ENCODE data around the gene DLGAP4. TPM values are rescaled to one million over a fixed set of nuclear protein-coding genes. Genes with fewer than 3 reads are reported as not detected.

DLGAP4 gene
- total and polyA plus RNA-seq, 10 donors: 12.0 to 60.9 (median 45.9) TPM

DNA sequence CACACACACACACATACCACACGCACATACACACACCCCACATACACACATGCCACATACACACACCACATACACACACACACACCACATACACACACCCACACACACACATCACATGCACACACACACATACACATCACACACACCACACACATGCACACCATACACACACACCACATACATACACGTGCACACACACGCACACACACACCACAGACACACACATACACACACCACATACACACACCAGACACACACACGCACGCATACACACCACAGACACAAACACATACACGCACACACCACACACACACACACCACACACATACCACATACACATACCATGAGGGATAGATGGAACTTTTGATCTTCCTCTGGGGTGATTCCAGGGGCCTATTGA is 90.2 kb downstream of the DLGAP4 start:
- WGBS, 5 donors: 74 to 88% (median 78%) methylated on average over 6 of the region's 6 CpGs
- H3K27me3 ChIP-seq (replicated peaks in 1 of 7): peaks cover 0 to 32% (median 6%) of the 10 kb centered on the region in 7 donors
- TF ChIP-seq POLR2AphosphoS5 (IDR thresholded peaks at IDR 0.05) (no peak), POLR2A (IDR thresholded peaks at IDR 0.05) (no peak), CTCF (IDR thresholded peaks at IDR 0.05 in 8 of 11, conservative IDR thresholded peaks at IDR 0.05 in 3 of 11) (no peak)
- no peak overlapping the region for H3K4me3 ChIP-seq
- peaks cover 0 to 6% (median 0%) of the 10 kb centered on the region in 6 donors for H3K4me1 ChIP-seq
- intact Hi-C loops (cut with DNase I; ENCODE audit: low total_unique reads): no loop called here
- no peaks in the 10 kb centered on the region for H3K9me3 ChIP-seq
- DNase-seq: no peak
- no peaks in the 10 kb centered on the region for H3K36me3 ChIP-seq
- no peak overlapping the region for H3K27ac ChIP-seq

DNA sequence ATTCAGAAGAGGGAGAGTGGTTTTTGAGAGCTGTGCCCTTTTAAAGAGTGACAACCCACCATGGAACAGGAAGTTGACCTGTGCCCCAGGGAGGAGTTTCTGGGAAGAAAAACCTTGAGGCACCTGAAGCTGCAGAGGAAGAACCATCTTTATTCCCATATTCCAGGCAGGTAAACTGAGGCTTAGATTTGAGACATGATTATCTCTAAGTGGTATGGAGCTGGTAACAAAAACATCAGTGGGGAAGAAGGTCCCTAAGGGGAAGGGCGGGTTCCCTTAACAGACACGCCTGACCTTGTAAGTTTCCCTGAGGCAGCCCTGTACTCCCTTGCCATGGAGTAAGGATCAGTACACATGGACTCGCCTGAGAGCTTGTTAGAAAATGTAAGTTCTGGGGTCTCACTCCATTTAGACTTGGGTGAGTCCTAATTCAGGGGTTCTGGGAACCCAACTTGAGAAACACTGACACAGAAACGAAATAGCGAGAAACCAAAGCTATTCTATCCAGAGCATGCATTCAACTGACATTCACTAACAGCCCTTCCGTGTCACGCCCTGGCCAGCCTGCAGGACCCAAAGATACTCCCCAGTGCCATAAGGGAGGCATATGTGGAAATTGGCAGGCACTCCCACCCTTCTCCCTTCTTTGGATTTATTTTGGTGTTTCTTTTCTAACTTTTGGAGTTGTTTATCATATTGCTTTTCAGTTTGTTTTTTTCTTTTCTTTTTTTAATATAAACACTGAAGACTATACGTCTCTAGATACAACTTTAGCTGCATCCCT is 90.9 kb downstream of the DLGAP4 start:
- Histone ChIP-seq H3K4me1 (peaks cover 0 to 6% (median 0%) of the 10 kb centered on the region in 6 donors), H3K27me3 (replicated peaks in 1 of 7) (peaks cover 0 to 32% (median 6%) of the 10 kb centered on the region in 7 donors), H3K9me3 (no peaks in the 10 kb centered on the region), H3K36me3 (no peaks in the 10 kb centered on the region), H3K4me3 (no peak overlapping the region), H3K27ac (no peak overlapping the region)
- intact Hi-C loops (cut with DNase I; ENCODE audit: low total_unique reads): no loop called here
- TF ChIP-seq POLR2A (IDR thresholded peaks at IDR 0.05): no peak
- TF ChIP-seq CTCF (IDR thresholded peaks at IDR 0.05 in 8 of 11, conservative IDR thresholded peaks at IDR 0.05 in 3 of 11): no peak
- no peak for TF ChIP-seq POLR2AphosphoS5 (IDR thresholded peaks at IDR 0.05)
- WGBS, 5 donors: 63 to 79% (median 71%) methylated on average over 8 of the region's 8 CpGs
- DNase-seq: no peak

DNA sequence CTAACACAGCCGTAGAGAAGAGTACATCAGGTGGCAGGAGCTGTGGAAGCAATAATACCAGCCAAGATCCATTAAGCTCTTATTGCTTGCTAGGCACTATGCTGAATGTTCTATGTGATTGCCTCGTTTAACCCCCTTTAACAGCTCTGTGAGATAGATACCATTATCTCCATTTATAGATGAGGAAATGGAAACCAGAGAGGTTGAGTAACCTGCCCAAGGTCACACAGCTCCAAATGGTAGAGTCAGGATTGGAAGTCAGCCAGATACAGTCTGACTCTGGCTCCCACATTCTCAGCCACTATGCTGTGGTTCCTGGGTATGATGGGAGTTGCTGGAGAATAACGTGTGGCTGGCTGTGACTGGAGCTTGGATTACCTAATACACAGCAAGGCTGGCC is 92.4 kb downstream of the DLGAP4 start:
- intact Hi-C loops (cut with DNase I; ENCODE audit: low total_unique reads): no loop called here
- peaks cover 0 to 45% (median 6%) of the 10 kb centered on the region in 7 donors for H3K27me3 ChIP-seq (replicated peaks in 1 of 7)
- no peaks in the 10 kb centered on the region for H3K9me3 ChIP-seq
- no peaks in the 10 kb centered on the region for H3K36me3 ChIP-seq
- H3K4me1 ChIP-seq: peaks cover 0 to 6% (median 0%) of the 10 kb centered on the region in 6 donors
- DNase-seq: no peak
- H3K27ac ChIP-seq: no peak overlapping the region
- no peak overlapping the region for H3K4me3 ChIP-seq
- 56 to 73% (median 69%) methylated on average over 3 of the region's 3 CpGs for WGBS, 5 donors
- TF ChIP-seq POLR2A (IDR thresholded peaks at IDR 0.05): no peak
- TF ChIP-seq CTCF (IDR thresholded peaks at IDR 0.05 in 8 of 11, conservative IDR thresholded peaks at IDR 0.05 in 3 of 11): no peak
- no peak for TF ChIP-seq POLR2AphosphoS5 (IDR thresholded peaks at IDR 0.05)

GRCh38 chr20:36399147-36399968 is 93.2 kb downstream of the DLGAP4 start:
- intact Hi-C loops (cut with DNase I; ENCODE audit: low total_unique reads): no loop called here
- TF ChIP-seq CTCF (IDR thresholded peaks at IDR 0.05 in 8 of 11, conservative IDR thresholded peaks at IDR 0.05 in 3 of 11): peak in 2 of 11 experiments; percentile 22 to 26
- TF ChIP-seq POLR2AphosphoS5 (IDR thresholded peaks at IDR 0.05): no peak
- TF ChIP-seq POLR2A (IDR thresholded peaks at IDR 0.05): no peak
- peaks cover 0 to 51% (median 6%) of the 10 kb centered on the region in 7 donors for H3K27me3 ChIP-seq (replicated peaks in 1 of 7)
- H3K9me3 ChIP-seq: no peaks in the 10 kb centered on the region
- WGBS, 5 donors: 27 to 37% (median 34%) methylated on average over 6 of the region's 6 CpGs
- no peak for DNase-seq
- H3K4me1 ChIP-seq: peaks cover 0 to 6% (median 0%) of the 10 kb centered on the region in 6 donors
- no peak overlapping the region for H3K4me3 ChIP-seq
- peak overlapping the region in 1 of 8 donors; percentile 20 for H3K27ac ChIP-seq
- H3K36me3 ChIP-seq: no peaks in the 10 kb centered on the region
